ENCODE results near the gene SLC28A1.

GRCh38 chr15:84862214-84862975, 22.1 kb upstream of the SLC28A1 start:
- TF ChIP-seq REST (IDR thresholded peaks at IDR 0.05; ENCODE audit: low read depth, low read length) (no peak), PBX3 (IDR thresholded peaks at IDR 0.05) (no peak), FOXJ3 (CRISPR knock-in tag; IDR thresholded peaks at IDR 0.05) (no peak), RAD21 (IDR thresholded peaks at IDR 0.05; ENCODE audit: low read length) (no peak), CTCF (IDR thresholded peaks at IDR 0.05) (no peak), POLR2AphosphoS5 (IDR thresholded peaks at IDR 0.05; ENCODE audit: low read depth, low read length) (no peak), FOXM1 (IDR thresholded peaks at IDR 0.05; ENCODE audit: low read depth) (no peak), RXRA (IDR thresholded peaks at IDR 0.05; ENCODE audit: borderline replicate concordance, low read depth) (no peak), YY1 (IDR thresholded peaks at IDR 0.05; ENCODE audit: low read depth) (no peak), EP300 (IDR thresholded peaks at IDR 0.05; ENCODE audit: borderline replicate concordance in 1 of 2, low read depth in 1 of 2, low read length in 1 of 2) (no peak)

Measured in SK-N-SH (cell line).